Ascending aorta (tissue), 2 donors: ENCODE data around the gene FAM180A. TPM values are rescaled to one million over a fixed set of nuclear protein-coding genes. Genes with fewer than 3 reads are reported as not detected.
"Not testable (repeated sequence)": the region's sequence is repeated elsewhere in the genome, so short reads cannot be mapped to it uniquely, and the experiment has no call there.

ENCODE experiments used
- DNase-seq, 2 donors: peaks; one replicate each; pipeline ENCODE4 v3.0.0-alpha.2; 2019; ENCODE audit warnings: low spot score in 2 of 2
- H3K27ac ChIP-seq, 2 donors: fragments of 200-600 bp; sonication (generic); one replicate each; pipeline ENCODE4 v1.5.1; 2016 to 2017; ENCODE audit warnings: mild to moderate bottlenecking in 1 of 2
- H3K27me3 ChIP-seq: fragments of 200-600 bp; sonication (generic); one replicate; pipeline ENCODE4 v1.5.1; 2017
- H3K36me3 ChIP-seq, 2 donors: fragments of 200-600 bp; sonication (generic); one replicate each; pipeline ENCODE4 v1.5.1; 2016
- H3K4me1 ChIP-seq, 2 donors: fragments of 200-600 bp; sonication (generic); one replicate each; pipeline ENCODE4 v1.5.1; 2016 to 2017; ENCODE audit warnings: mild to moderate bottlenecking in 1 of 2
- H3K4me3 ChIP-seq, 2 donors: fragments of 200-600 bp; sonication (generic); one replicate each; pipeline ENCODE4 v1.5.1; 2016 to 2017; ENCODE audit warnings: mild to moderate bottlenecking in 1 of 2
- H3K9me3 ChIP-seq, 2 donors: fragments of 200-600 bp; sonication (generic); one replicate each; pipeline ENCODE4 v1.5.1; 2016
- CTCF ChIP-seq, 3 experiments: fragments of 200-600 bp in 2 of 3; fragments of 450-650 bp in 1 of 3; sonication (generic) in 2 of 3; IDR thresholded peaks; one replicate each; pipeline ENCODE4 v1.5.1; 2016 to 2019; ENCODE audit warnings: antibody characterized with exemption in 3 of 3, mild to moderate bottlenecking in 1 of 3, moderate library complexity in 1 of 3
- intact Hi-C: fragments of 100-400 bp; cut with DNase I; formaldehyde crosslinking; loops from one replicate; pipeline ENCODE4 v1.15.1; 2023
- total RNA-seq: library from RNA; depleted of rRNA; stranded (reverse); fragments of >200 nt; gene quantifications from one replicate; pipeline ENCODE4 v1.1.0, GENCODE V29; 2016

The FAM180A gene
- total RNA-seq, 1 donor from 2014 or later = 121 TPM

- DNase-seq = no peak
- Histone ChIP-seq H3K36me3 (no peaks in the 10 kb centered on the region), H3K4me1 (no peaks in the 10 kb centered on the region), H3K27me3 (no peaks in the 10 kb centered on the region), H3K4me3 (no peak overlapping the region), H3K27ac (no peak overlapping the region), H3K9me3 (no peaks in the 10 kb centered on the region)
- peak in 1 of 3 experiments; percentile 18 for TF ChIP-seq CTCF (IDR thresholded peaks at IDR 0.05)
- intact Hi-C loops = no loop called here
Observed at GRCh38 chr7:135704074-135704473, 44.5 kb downstream of the FAM180A start.

- no peaks in the 10 kb centered on the region for H3K4me1 ChIP-seq
- no peaks in the 10 kb centered on the region for H3K27me3 ChIP-seq
- H3K27ac ChIP-seq = no peak overlapping the region
- H3K36me3 ChIP-seq = peaks cover 10 to 18% of the 10 kb centered on the region in 2 donors
- no peak overlapping the region for H3K4me3 ChIP-seq
- no peak for DNase-seq
- no peak for TF ChIP-seq CTCF (IDR thresholded peaks at IDR 0.05)
- intact Hi-C loops = no loop called here
- no peaks in the 10 kb centered on the region for H3K9me3 ChIP-seq
Observed at GRCh38 chr7:135697276-135698049, 51.1 kb downstream of the FAM180A start.

- intact Hi-C loops = no loop called here
- H3K9me3 ChIP-seq = no peaks in the 10 kb centered on the region
- no peak overlapping the region for H3K27ac ChIP-seq
- TF ChIP-seq CTCF (IDR thresholded peaks at IDR 0.05) = no peak
- H3K36me3 ChIP-seq = peaks cover 24 to 41% of the 10 kb centered on the region in 2 donors
- no peak for DNase-seq
- H3K4me3 ChIP-seq = no peak overlapping the region
- H3K27me3 ChIP-seq = no peaks in the 10 kb centered on the region
- no peaks in the 10 kb centered on the region for H3K4me1 ChIP-seq
Observed at GRCh38 chr7:135693558-135693957, 55.1 kb downstream of the FAM180A start.

GRCh38 chr7:135692606-135693005 lies 56.0 kb downstream of the FAM180A start:
- DNase-seq, H3K27ac ChIP-seq, H3K4me1 ChIP-seq, H3K9me3 ChIP-seq, H3K27me3 ChIP-seq, intact Hi-C loops, H3K4me3 ChIP-seq: not testable (repeated sequence)
- H3K36me3 ChIP-seq = peaks cover 24 to 43% of the 10 kb centered on the region in 2 donors

GRCh38 chr7:135692055-135692454 lies 56.6 kb downstream of the FAM180A start:
- Histone ChIP-seq H3K4me1 (no peaks in the 10 kb centered on the region), H3K36me3 (peaks cover 24 to 49% of the 10 kb centered on the region in 2 donors), H3K27ac (no peak overlapping the region), H3K9me3 (no peaks in the 10 kb centered on the region), H3K27me3 (no peaks in the 10 kb centered on the region), H3K4me3 (no peak overlapping the region)
- intact Hi-C loops = no loop called here
- peak in 1 of 2 donors; percentile 22 for DNase-seq
- no peak for TF ChIP-seq CTCF (IDR thresholded peaks at IDR 0.05)

- intact Hi-C loops = no loop called here
- Histone ChIP-seq H3K36me3 (peaks cover 24 to 53% of the 10 kb centered on the region in 2 donors), H3K27ac (no peak overlapping the region), H3K4me1 (no peaks in the 10 kb centered on the region), H3K27me3 (no peaks in the 10 kb centered on the region), H3K9me3 (no peaks in the 10 kb centered on the region), H3K4me3 (no peak overlapping the region)
- peak in 1 of 2 donors; percentile 31 for DNase-seq
- no peak for TF ChIP-seq CTCF (IDR thresholded peaks at IDR 0.05)
Observed at GRCh38 chr7:135690566-135690965, 58.0 kb downstream of the FAM180A start.
